PC-3 (cell line): ENCODE data around the gene TTC31.
"Not testable (repeated sequence)": the region's sequence is repeated elsewhere in the genome, so short reads cannot be mapped to it uniquely, and the experiment has no call there.

Experiments
- EZH2 ChIP-seq: fragments of 300-600 bp; sonication (generic); IDR thresholded peaks from one replicate; pipeline ENCODE4 v1.6.1; 2017; ENCODE audit warnings: antibody characterized with exemption, mild to moderate bottlenecking, low read length; ENCODE audit not compliant: unreplicated experiment
- EZH2phosphoT487 ChIP-seq: fragments of 300-600 bp; sonication (generic); IDR thresholded peaks from 2 replicates; pipeline ENCODE4 v1.6.1; 2018; ENCODE audit warnings: mild to moderate bottlenecking, antibody characterized with exemption, low read length, borderline replicate concordance
- TF ChIP-seq, protein P1 (sequence below): fragments of 300-600 bp; sonication (generic); conservative IDR thresholded peaks from 2 replicates; pipeline ENCODE4 v1.5.1; 2017; ENCODE audit warnings: antibody characterized with exemption, low read depth, mild to moderate bottlenecking, low read length

DNA sequence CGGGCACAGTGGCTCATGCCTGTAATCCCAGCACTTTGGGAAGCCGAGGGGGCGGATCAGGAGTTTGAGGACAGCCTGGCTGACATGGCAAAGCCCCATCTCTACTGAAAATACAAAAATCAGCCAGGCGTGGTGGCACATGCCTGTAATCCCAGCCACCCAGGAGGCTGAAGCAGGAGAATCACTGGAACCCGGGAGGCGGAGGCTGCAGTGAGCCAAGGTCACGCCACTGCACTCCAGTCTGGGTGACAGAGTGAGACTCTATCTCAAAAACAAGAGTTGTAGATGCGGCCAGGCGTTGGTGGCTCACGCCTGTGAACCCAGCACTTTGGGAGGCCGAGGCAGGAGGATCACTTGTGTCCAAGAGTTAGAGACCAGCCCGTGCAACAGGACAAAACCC lies 12.1 kb upstream of the TTC31 start:
- TF ChIP-seq, protein P1, sequence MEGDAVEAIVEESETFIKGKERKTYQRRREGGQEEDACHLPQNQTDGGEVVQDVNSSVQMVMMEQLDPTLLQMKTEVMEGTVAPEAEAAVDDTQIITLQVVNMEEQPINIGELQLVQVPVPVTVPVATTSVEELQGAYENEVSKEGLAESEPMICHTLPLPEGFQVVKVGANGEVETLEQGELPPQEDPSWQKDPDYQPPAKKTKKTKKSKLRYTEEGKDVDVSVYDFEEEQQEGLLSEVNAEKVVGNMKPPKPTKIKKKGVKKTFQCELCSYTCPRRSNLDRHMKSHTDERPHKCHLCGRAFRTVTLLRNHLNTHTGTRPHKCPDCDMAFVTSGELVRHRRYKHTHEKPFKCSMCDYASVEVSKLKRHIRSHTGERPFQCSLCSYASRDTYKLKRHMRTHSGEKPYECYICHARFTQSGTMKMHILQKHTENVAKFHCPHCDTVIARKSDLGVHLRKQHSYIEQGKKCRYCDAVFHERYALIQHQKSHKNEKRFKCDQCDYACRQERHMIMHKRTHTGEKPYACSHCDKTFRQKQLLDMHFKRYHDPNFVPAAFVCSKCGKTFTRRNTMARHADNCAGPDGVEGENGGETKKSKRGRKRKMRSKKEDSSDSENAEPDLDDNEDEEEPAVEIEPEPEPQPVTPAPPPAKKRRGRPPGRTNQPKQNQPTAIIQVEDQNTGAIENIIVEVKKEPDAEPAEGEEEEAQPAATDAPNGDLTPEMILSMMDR: not testable (repeated sequence)
- not testable (repeated sequence) for TF ChIP-seq EZH2, EZH2phosphoT487
